Neuronal stem cell (in vitro differentiated cells): ENCODE measurements around the gene EIF5.

Source experiments
- DNase-seq: peaks from one replicate; pipeline ENCODE4 v3.0.0-alpha.2; 2013; ENCODE audit warnings: low spot score
- H2AFZ ChIP-seq: one replicate; pipeline ENCODE4 v1.6.1; 2013; ENCODE audit warnings: mild to moderate bottlenecking, low read length, inconsistent platforms
- H2AK5ac ChIP-seq: 2 replicates; pipeline ENCODE4 v1.6.1; 2013; ENCODE audit warnings: low read depth, mild to moderate bottlenecking, inconsistent platforms, low read length, moderate library complexity, mixed read lengths
- H2BK120ac ChIP-seq: 2 replicates; pipeline ENCODE4 v1.6.1; 2013; ENCODE audit warnings: low read depth, mild to moderate bottlenecking, inconsistent platforms, low read length, moderate library complexity, mixed read lengths
- H2BK12ac ChIP-seq: one replicate; pipeline ENCODE4 v1.6.1; 2013; ENCODE audit warnings: low read length, inconsistent platforms
- H2BK15ac ChIP-seq: 2 replicates; pipeline ENCODE4 v1.6.1; 2013; ENCODE audit warnings: mild to moderate bottlenecking, low read length, inconsistent platforms, mixed read lengths
- H2BK5ac ChIP-seq: one replicate; pipeline ENCODE4 v1.6.1; 2013; ENCODE audit warnings: inconsistent platforms, mild to moderate bottlenecking, low read length, moderate library complexity
- H3K14ac ChIP-seq: one replicate; pipeline ENCODE4 v1.6.1; 2013; ENCODE audit warnings: low read length, inconsistent platforms
- H3K18ac ChIP-seq: 2 replicates; pipeline ENCODE4 v1.6.1; 2013; ENCODE audit warnings: low read length, inconsistent platforms
- H3K23ac ChIP-seq: 2 replicates; pipeline ENCODE4 v1.6.1; 2013; ENCODE audit warnings: low read depth, mild to moderate bottlenecking, mixed read lengths, low read length, inconsistent platforms; ENCODE audit not compliant: poor library complexity
- H3K27ac ChIP-seq: replicated peaks from 3 replicates; pipeline ENCODE4 v1.5.1; 2013; ENCODE audit warnings: low read length, inconsistent platforms
- H3K27me3 ChIP-seq, 3 experiments: 2 replicates each; pipeline ENCODE4 v1.6.1; 2013; ENCODE audit warnings: low read length in 3 of 3, mild to moderate bottlenecking in 2 of 3, inconsistent platforms in 1 of 3, low read depth in 1 of 3, mixed read lengths in 1 of 3, moderate library complexity in 1 of 3; ENCODE audit not compliant: control insufficient read depth in 3 of 3, insufficient read depth in 3 of 3
- H3K36me3 ChIP-seq, 2 donors: replicated peaks in 1 of 2; 2 replicates each; pipeline ENCODE4 v1.6.1; 2013; ENCODE audit warnings: low read length in 2 of 2; ENCODE audit not compliant: control insufficient read depth in 2 of 2, insufficient read depth in 2 of 2
- H3K4ac ChIP-seq: 2 replicates; pipeline ENCODE4 v1.6.1; 2013; ENCODE audit warnings: inconsistent platforms, mild to moderate bottlenecking, low read length, moderate library complexity
- H3K4me1 ChIP-seq, 2 donors: 1 replicate in 1 of 2; 2 replicates in 1 of 2; pipeline ENCODE4 v1.6.1; 2013; ENCODE audit warnings: low read length in 2 of 2, low read depth in 1 of 2; ENCODE audit not compliant: control insufficient read depth in 2 of 2, insufficient read depth in 1 of 2
- H3K4me2 ChIP-seq: one replicate; pipeline ENCODE4 v1.6.1; 2013; ENCODE audit warnings: mild to moderate bottlenecking, low read length, inconsistent platforms; ENCODE audit not compliant: insufficient read depth, poor library complexity, severe bottlenecking
- H3K4me3 ChIP-seq, 2 donors: 2 replicates each; pipeline ENCODE4 v1.5.1; 2013; ENCODE audit warnings: low read length in 2 of 2, mild to moderate bottlenecking in 2 of 2, inconsistent platforms in 1 of 2, moderate library complexity in 1 of 2
- H3K79me1 ChIP-seq: one replicate; pipeline ENCODE4 v1.6.1; 2013; ENCODE audit warnings: low read depth, mild to moderate bottlenecking, inconsistent platforms, low read length, moderate library complexity
- H3K9ac ChIP-seq: one replicate; pipeline ENCODE4 v1.6.1; 2013; ENCODE audit warnings: mild to moderate bottlenecking, low read depth, low read length, inconsistent platforms; ENCODE audit not compliant: poor library complexity
- H3K9me3 ChIP-seq, 2 donors: replicated peaks in 1 of 2; 2 replicates each; pipeline versions ENCODE3 to v1.6.1; 2013; ENCODE audit warnings: low read length in 2 of 2, mild to moderate bottlenecking in 2 of 2, inconsistent platforms in 1 of 2, low read depth in 1 of 2, mixed read lengths in 1 of 2, moderate library complexity in 1 of 2; ENCODE audit not compliant: control insufficient read depth in 2 of 2, insufficient read depth in 1 of 2
- H4K8ac ChIP-seq: one replicate; pipeline ENCODE4 v1.6.1; 2013; ENCODE audit warnings: low read depth, mild to moderate bottlenecking, inconsistent platforms, low read length, moderate library complexity
- H4K91ac ChIP-seq: one replicate; pipeline ENCODE4 v1.6.1; 2013; ENCODE audit warnings: low read length, low read depth, mild to moderate bottlenecking, inconsistent platforms; ENCODE audit not compliant: poor library complexity
- WGBS, 2 donors: extraction: QIAGEN DNeasy Blood & Tissue Kit; methylation state at CpG; one replicate each; pipeline ENCODE4 v1.1.7; 2013; ENCODE audit warnings: missing lambda C conversion rate in 2 of 2, mixed read lengths in 1 of 2; ENCODE audit not compliant: insufficient read length in 2 of 2, insufficient replicate concordance in 1 of 2; ENCODE audit errors: extremely low coverage in 2 of 2; 5-methylcytosine and 5-hydroxymethylcytosine counted together

Gene EIF5

DNA sequence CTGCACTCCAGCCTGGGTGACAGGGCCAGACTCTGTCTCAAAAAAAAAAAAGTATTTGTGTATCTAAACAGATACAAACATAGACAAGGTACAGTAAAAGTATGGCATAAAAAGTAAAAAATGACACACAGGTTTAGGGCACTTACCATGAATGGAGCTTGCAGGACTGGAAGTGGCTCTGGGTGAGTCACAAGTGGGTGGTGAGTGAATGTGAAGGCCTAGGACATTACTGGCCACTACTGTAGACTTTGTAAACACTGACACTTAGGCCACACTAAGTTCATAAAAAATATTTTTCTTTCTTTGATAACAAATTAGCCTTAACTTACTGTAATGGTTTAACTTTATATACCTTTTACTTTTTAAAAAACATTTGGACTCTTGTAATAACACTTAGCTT is 38.0 kb upstream of the EIF5 start:
- peaks cover 0 to 1% of the 10 kb centered on the region in 2 donors for H3K4me1 ChIP-seq
- DNase-seq, result no peak

GRCh38 chr14:103296987-103297386 is 37.0 kb upstream of the EIF5 start:
- no peaks in the 10 kb centered on the region for H3K36me3 ChIP-seq
- H3K4me3 ChIP-seq, result no peak overlapping the region
- H3K27me3 ChIP-seq, result peaks cover 0 to 25% (median 0%) of the 10 kb centered on the region in 3 experiments
- no peak overlapping the region for H3K14ac ChIP-seq
- no peaks in the 10 kb centered on the region for H3K79me1 ChIP-seq
- H2AFZ ChIP-seq, result no peak overlapping the region
- H2AK5ac ChIP-seq, result no peak overlapping the region
- H2BK120ac ChIP-seq, result no peak overlapping the region
- no peak overlapping the region for H2BK5ac ChIP-seq
- no peaks in the 10 kb centered on the region for H3K9me3 ChIP-seq
- H3K4ac ChIP-seq, result no peak overlapping the region
- H3K4me1 ChIP-seq, result peaks cover 0 to 1% of the 10 kb centered on the region in 2 donors
- H4K8ac ChIP-seq, result no peak overlapping the region
- no peak for DNase-seq
- no peak overlapping the region for H4K91ac ChIP-seq
- H3K9ac ChIP-seq, result no peak overlapping the region
- H3K27ac ChIP-seq, result no peak overlapping the region
- no peak overlapping the region for H3K4me2 ChIP-seq
- no CpG with 5 or more reads among the region's 12 CpGs for WGBS, 2 donors
- no peak overlapping the region for H2BK15ac ChIP-seq
- no peak overlapping the region for H3K23ac ChIP-seq
- no peak overlapping the region for H3K18ac ChIP-seq
- no peak overlapping the region for H2BK12ac ChIP-seq

More for the DNA sequence above, 38.0 kb upstream of the EIF5 start:
- H3K14ac ChIP-seq, result no peak overlapping the region
- H2AK5ac ChIP-seq, result no peak overlapping the region
- no peak overlapping the region for H3K18ac ChIP-seq
- no peak overlapping the region for H3K4me3 ChIP-seq
- no peaks in the 10 kb centered on the region for H3K9me3 ChIP-seq
- H4K91ac ChIP-seq, result no peak overlapping the region
- no peak overlapping the region for H3K23ac ChIP-seq
- H3K9ac ChIP-seq, result no peak overlapping the region
- no peak overlapping the region for H3K27ac ChIP-seq
- no peak overlapping the region for H4K8ac ChIP-seq
- no peaks in the 10 kb centered on the region for H3K36me3 ChIP-seq
- H2BK12ac ChIP-seq, result no peak overlapping the region
- no peak overlapping the region for H2BK120ac ChIP-seq
- no peaks in the 10 kb centered on the region for H3K79me1 ChIP-seq
- peaks cover 0 to 15% (median 0%) of the 10 kb centered on the region in 3 experiments for H3K27me3 ChIP-seq
- no peak overlapping the region for H3K4ac ChIP-seq
- H2AFZ ChIP-seq, result no peak overlapping the region
- no peak overlapping the region for H2BK15ac ChIP-seq
- no peak overlapping the region for H3K4me2 ChIP-seq
- no peak overlapping the region for H2BK5ac ChIP-seq

GRCh38 chr14:103298620-103299019 is 35.4 kb upstream of the EIF5 start:
- H2BK15ac ChIP-seq, result no peak overlapping the region
- no peak overlapping the region for H3K9ac ChIP-seq
- no peak overlapping the region for H2BK120ac ChIP-seq
- peaks cover 0 to 1% of the 10 kb centered on the region in 2 donors for H3K4me1 ChIP-seq
- H3K18ac ChIP-seq, result no peak overlapping the region
- no peaks in the 10 kb centered on the region for H3K36me3 ChIP-seq
- H3K4ac ChIP-seq, result no peak overlapping the region
- no peaks in the 10 kb centered on the region for H3K9me3 ChIP-seq
- peaks cover 0 to 25% (median 0%) of the 10 kb centered on the region in 3 experiments for H3K27me3 ChIP-seq
- H3K23ac ChIP-seq, result no peak overlapping the region
- no peak overlapping the region for H2AFZ ChIP-seq
- H4K91ac ChIP-seq, result no peak overlapping the region
- H2BK12ac ChIP-seq, result no peak overlapping the region
- no peak overlapping the region for H3K14ac ChIP-seq
- H4K8ac ChIP-seq, result no peak overlapping the region
- no peak overlapping the region for H3K27ac ChIP-seq
- H3K4me2 ChIP-seq, result no peak overlapping the region
- no peak overlapping the region for H2BK5ac ChIP-seq
- H2AK5ac ChIP-seq, result no peak overlapping the region
- no peak for DNase-seq
- no peaks in the 10 kb centered on the region for H3K79me1 ChIP-seq
- WGBS, 2 donors, result no CpG with 5 or more reads among the region's 1 CpG
- H3K4me3 ChIP-seq, result no peak overlapping the region

DNA sequence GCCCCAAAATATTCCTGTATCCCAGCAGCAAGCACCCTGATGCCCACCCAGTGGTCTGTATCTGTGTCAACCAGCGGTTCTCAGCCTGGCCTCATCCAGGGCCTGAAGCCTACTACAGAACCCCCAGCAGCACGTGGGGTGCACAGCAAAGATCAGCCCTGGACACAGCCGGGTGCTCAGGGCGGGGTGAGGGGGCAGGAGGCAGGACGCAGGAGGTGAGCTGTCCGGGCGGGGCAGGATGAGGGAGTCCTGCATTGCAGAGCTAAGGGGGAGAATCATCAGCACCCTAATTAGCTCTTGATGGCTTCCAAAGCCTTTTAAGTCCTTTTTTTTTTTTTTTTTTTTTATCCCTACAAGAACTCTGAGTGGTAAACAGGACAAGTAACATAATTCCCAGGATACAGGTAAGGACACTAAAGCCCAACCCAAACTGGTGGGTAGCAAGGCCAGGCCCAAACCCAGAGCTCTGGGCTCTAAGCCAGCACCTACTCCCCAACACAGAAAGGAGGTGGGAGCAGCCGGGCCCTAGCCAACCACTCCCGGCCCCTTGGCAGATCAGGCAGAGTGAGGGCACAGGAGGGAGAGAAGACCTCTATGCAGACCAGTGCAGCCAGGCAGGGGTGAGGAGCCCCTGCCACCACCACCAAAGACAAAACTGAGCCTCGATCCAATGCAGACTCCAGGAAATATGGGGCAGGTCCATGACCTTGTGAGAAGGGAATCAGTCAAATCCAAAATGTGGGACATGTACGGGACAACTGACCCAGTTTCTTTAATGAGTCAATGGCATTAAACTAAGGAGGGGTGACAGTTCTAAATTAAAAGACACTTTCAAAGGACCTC is 32.3 kb upstream of the EIF5 start:
- no peaks in the 10 kb centered on the region for H3K79me1 ChIP-seq
- H4K8ac ChIP-seq, result peak overlapping the region; percentile 43
- DNase-seq, result no peak
- no peak overlapping the region for H2BK120ac ChIP-seq
- H3K4me2 ChIP-seq, result no peak overlapping the region
- no peak overlapping the region for H3K23ac ChIP-seq
- peak overlapping the region in 1 of 2 donors; percentile 29 for H3K4me3 ChIP-seq
- H2BK12ac ChIP-seq, result no peak overlapping the region
- H4K91ac ChIP-seq, result no peak overlapping the region
- no peak overlapping the region for H2BK5ac ChIP-seq
- H3K27me3 ChIP-seq, result peaks cover 0 to 18% (median 0%) of the 10 kb centered on the region in 3 experiments
- no peak overlapping the region for H2BK15ac ChIP-seq
- H2AFZ ChIP-seq, result no peak overlapping the region
- no peak overlapping the region for H3K27ac ChIP-seq
- H3K9ac ChIP-seq, result no peak overlapping the region
- H3K36me3 ChIP-seq, result no peaks in the 10 kb centered on the region
- H3K14ac ChIP-seq, result peak overlapping the region; percentile 38
- peak overlapping the region; percentile 76 for H3K18ac ChIP-seq
- peaks cover 0 to 1% of the 10 kb centered on the region in 2 donors for H3K4me1 ChIP-seq
- H3K4ac ChIP-seq, result no peak overlapping the region
- no peaks in the 10 kb centered on the region for H3K9me3 ChIP-seq
- no CpG with 5 or more reads among the region's 11 CpGs for WGBS, 2 donors
- no peak overlapping the region for H2AK5ac ChIP-seq
